GM18508 (cell line): ENCODE data around the gene PLCG1.
"Not testable (repeated sequence)": the region's sequence is repeated elsewhere in the genome, so short reads cannot be mapped to it uniquely, and the experiment has no call there.

Experiments used
- ATAC-seq: cut with Tn5 transposase; IDR thresholded peaks from one replicate; pipeline ENCODE4 v1.9.1; 2021; ENCODE audit warnings: moderate number of reproducible peaks; ENCODE audit not compliant: insufficient read depth, unreplicated experiment

Gene PLCG1

GRCh38 chr20:41123631-41124030 is 13.7 kb upstream of the PLCG1 start:
- no peak for ATAC-seq

DNA sequence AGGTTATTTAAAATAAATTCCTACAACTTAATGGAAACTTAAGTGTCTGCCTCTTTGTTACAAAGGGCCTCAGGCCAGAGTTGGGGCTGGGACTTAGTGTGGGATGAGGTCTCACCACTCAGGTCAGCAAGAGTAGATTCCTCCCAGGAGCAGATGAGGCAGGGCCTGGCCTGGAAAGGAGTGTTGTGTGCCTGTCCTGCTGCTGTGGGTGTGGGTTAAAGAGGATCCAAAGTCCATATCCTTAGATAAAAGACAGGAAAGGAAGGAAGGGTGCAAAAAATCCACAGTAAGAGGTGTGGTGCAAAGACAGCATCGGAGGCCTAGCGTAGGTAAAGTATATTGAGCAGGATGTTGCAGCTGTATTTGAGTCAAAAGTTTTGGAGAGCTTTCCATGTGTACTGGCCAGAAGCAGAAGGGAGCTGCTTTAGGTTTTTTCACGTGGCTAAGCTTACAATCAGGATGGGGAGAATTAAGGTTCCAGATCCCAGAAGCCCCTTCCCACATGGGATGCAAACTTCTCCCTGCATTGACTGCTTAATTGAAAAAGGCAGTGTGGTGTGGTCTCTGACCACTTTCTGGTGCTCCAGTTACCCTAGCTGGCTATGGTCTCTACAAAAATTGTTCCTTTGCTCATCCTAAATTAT is 12.8 kb upstream of the PLCG1 start:
- ATAC-seq = no peak

DNA sequence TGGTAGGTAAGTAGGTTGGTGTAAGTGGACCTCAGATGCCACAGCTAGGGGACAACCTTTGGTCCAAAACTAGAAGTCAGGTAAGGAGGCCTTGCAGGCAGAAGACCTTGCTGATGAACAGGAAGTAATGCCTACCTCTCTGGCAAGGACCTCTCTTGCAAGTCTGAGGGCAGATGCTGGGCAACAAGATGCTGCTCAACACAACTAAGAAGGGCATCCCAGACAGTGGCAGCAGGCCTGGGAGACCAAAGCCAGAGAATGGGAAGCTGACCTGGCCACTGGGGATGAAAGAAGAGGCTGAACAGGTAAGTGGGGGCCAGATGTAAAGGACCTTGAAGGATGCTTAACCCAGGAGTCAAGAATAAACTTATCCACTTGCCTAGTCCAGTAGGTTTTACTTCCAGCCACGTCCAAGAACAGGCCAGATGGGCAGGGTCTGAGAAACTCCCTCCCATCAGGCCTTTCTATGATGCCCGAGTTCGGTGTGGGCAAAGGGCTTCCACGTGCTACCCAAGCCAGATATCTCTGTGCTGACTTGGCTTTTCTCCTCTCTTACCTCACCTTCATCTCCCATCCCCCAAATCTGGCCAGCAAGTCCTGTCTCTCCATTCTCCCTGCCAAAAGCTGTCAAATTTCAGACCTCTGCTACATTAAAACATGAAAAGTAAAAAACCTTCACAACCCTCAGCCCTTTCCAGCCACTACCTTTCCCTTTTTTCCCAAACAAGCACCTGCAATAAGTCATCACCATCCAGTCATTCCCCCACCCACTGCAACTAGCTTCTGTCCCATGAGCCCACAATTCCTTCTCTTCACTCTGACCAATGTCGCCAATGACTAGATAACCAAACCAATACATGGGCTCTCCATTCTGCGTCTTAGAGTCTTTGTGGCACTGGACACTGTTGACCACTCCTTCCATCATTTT is 11.5 kb upstream of the PLCG1 start:
- ATAC-seq = no peak

DNA sequence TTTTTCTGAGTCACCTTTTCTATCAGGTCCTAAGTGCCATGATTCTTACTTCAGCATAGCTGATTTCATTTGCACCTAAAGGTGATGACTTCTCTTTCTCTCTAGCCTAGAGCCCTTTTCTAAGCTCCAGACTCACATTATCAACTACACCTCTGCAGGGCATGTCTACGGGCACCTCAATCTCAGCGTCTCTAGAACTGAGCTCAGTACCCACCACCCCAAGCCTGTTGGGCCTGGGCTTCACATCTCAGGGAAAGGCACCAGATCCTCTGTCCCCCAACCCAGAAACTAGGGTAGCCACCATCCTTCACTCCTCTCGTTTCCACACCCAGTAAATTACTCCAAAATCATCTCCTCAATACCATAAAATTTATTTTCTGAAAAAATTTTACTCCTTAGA is 10.6 kb upstream of the PLCG1 start:
- no peak for ATAC-seq

DNA sequence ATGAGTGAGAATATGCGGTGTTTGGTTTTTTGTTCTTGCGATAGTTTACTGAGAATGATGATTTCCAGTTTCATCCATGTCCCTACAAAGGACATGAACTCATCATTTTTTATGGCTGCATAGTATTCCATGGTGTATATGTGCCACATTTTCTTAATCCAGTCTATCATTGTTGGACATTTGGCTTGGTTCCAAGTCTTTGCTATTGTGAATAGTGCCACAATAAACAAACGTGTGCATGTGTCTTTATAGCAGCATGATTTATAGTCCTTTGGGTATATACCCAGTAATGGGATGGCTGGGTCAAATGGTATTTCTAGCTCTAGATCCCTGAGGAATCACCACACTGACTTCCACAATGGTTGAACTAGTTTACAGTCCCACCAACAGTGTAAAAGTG is 9.0 kb upstream of the PLCG1 start:
- ATAC-seq = not testable (repeated sequence)

GRCh38 chr20:41131594-41132387 is 5.6 kb upstream of the PLCG1 start:
- ATAC-seq = no peak

- ATAC-seq = not testable (repeated sequence)
These were observed 5.0 kb upstream of the PLCG1 start for GRCh38 chr20:41132388-41132775.

DNA sequence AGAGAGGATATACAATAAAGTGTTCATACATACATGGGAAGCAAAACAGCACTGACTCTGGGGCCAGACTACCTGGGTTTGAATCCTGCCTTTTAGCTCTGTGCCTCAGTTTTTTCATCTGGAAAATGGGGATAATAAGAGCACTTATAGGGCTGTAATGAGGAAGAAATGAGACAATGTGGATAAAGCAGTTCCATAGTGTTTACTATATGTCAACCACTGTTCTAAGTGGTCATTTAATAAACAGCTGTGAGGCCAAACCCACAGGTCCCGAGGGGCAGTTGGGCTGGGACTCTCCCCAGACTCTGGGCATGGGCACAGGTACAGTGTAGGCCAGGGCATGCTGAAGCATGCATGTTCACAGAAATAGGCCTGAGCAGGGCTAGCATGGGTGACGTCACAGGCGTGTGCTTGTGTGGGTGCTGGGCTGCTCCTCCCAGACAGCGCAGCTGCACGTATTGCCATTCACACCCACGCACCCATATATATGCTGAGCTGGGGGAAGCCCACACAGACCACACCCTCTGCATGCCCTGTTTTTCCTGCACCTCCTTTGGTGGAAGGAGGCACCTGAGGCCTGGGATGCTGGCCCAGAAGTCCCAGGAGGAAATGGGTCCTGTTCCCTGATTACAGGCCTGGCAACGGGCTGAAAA is 3.5 kb upstream of the PLCG1 start:
- ATAC-seq = no peak

DNA sequence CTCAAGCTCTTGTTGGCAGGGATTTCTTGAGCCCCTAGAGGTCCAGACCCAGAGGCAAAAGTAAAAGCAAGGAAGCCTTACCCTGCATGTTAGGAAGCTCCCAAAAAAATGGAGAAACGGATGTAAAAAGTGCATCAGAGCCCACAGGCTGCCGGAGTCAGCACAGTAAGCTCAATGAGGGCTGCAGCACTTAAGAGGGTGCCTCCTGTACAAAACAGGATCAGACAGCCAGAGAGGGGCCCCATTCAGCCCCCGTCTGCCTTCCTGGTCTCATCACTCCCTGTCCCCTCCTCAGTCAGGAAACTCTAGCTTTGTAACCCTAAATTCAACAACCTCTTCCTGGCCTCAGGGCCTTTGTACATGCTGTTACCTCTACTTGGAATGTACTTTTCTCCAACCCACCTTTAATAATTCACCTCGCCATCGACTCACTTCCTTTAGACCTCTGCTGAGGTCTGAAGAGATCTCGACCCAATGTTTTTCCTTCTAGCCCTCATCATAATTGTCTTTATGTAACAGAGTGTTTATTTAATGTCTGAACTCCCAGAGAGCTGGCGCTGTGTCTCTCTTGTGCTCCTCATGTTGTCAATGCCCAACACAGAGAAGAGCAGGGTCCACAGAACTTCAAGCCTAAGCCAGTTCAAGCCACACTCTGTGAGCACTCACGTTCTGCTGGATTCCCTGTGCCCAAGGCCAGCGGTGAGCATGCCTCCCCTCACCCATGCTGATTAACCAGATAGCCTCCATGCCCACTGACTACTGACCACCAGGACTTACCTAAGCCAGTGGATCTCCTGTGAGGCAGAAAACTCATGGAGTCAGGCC is 2.8 kb upstream of the PLCG1 start:
- no peak for ATAC-seq

- ATAC-seq = no peak
These were observed 2.0 kb upstream of the PLCG1 start for GRCh38 chr20:41135187-41135887.

DNA sequence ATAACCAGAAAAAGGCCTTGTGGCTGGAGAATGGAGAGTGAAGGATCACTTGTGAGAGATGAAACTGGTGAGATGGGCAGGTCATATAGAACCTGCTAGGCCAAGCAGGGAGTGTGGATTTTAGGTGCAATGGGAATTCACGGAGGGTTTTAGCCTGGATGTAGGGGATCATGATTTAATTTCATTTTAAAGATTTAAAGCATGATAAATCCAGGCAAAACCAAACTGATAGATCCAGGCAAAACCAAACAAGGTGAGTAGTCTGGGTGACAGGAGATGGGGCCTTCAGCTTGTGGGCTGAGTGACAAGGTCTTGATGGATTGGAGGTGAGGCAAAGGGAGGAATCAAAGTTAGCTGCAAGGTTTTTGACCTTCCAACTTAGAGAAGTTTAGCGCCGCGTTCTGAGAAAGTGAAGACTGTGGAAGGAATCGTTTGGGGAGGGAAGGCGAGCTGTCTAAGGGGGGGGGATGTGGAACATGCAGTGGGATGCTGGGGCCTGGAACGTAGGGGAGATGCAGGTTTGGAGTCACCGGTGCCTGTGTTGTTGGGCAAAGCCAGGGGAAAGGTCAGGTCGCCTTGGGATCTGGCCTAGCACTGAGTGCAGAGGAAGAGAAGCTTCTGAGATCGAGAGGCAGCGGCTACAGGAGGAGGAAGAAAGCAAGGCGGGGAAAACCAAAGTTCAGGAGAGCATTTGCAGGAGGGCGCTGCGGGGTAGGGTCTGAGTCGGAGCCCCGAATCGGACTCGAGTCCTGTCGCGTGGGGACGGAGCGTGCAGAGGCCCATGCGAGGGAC is 1.3 kb upstream of the PLCG1 start:
- ATAC-seq = no peak

- no peak for ATAC-seq
These were observed 501 bp downstream of the PLCG1 start for GRCh38 chr20:41137614-41138474.

GRCh38 chr20:41138475-41139226 is 1.3 kb downstream of the PLCG1 start:
- no peak for ATAC-seq

DNA sequence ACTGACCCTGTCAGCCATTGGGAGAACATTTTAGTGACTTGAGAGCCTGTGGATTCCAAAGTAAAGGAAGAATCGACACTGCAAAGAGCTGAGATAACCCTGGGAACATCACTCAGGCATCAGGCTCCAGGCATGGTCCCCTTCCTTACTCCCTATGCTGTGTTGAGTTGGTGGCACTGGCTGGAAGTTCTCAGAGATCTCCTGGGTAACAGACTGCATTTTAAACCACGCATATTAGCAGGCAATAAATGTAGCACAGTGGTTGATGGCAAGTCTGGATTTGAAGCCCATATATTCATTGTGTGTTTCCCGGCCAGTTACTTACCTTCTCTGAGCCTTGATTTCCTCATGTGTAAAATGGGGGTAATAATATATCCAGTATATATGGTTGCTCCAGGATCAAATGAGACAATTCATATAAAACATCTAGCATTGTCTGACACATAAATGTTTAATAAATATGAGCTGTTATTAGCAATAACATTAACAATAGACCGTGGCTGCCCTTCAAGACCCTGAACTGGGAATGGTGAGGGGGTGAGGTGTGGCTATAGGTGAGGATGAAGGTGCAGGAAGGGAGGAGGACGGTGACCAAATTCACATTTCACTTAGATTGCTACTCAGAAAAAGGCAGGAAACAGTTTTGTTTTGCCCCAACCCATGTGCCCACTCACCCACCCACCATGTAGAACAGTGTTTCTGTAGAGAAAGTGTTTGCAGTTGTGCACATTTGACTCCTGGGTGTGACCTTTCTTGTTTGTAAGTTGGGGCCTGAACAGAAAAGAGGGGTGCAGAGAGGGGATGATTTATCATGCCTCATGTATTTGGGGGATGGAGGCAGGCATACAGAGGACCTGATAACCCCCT is 2.1 kb downstream of the PLCG1 start:
- ATAC-seq = no peak

- ATAC-seq = no peak
These were observed 3.1 kb downstream of the PLCG1 start for GRCh38 chr20:41140226-41141133.
